ENCODE results near the gene TBC1D22A. TPM values are rescaled to one million over a fixed set of nuclear protein-coding genes. Genes with fewer than 3 reads are reported as not detected.

The TBC1D22A gene
- total and polyA plus RNA-seq, 9 of the 15 experiments (the other 6 are each of a cell fraction or from before 2014, with no cell fraction given): 0.20 to 11.5 (median 5.2) TPM

DNA sequence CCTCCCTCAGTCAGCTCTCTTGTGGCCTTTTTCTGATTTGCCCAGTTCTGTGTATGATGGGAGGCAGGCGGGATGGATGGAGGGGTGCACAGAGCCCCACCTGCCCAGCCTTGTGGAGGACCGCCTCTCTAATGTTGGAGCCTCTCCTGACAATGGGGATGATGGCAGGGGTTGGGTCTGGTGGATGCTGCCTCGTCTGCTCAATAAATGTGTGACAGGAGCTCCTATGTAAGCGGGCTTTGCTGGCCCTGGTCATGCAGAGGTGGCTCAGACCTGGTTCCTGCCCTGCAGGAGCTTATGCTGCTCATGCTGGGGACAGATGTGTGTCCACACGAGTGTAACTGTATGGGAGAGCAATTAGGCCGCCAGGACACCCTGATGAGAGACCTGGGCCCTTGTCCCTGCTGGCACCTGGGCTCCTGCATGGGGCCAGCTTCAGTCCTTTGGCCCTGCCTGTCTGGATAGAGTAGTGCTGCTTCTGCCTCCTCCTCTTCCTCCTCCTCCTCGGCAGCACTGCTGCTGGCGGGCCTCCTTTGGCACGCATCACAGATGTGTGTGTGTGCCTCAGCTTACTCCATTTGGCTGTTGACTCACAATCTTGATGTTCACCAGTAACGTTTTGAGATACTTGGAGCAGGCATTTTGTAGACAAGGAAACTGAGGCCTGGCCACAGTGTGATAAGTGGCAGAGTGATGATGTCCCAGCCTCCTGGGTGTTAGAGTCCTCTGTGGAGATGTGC lies 131.0 kb downstream of the TBC1D22A start:
- Histone ChIP-seq H2AFZ (ENCODE audit: low read depth, low read length) (no peak overlapping the region), H3K79me2 (ENCODE audit: control insufficient read depth, insufficient read depth, low read length) (no peaks in the 10 kb centered on the region), H3K9me1 (ENCODE audit: control insufficient read depth, insufficient read depth, low read length) (no peaks in the 10 kb centered on the region), H3K4me1 (replicated peaks in 1 of 2; ENCODE audit: control insufficient read depth in 2 of 2, insufficient read depth in 2 of 2, low read length in 2 of 2) (peaks cover 13 to 14% of the 10 kb centered on the region in 2 experiments; a peak in 4 of 5 replicates), H3K27ac (ENCODE audit: extremely low read depth, low read depth, low read length) (no peak overlapping the region), H3K9ac (ENCODE audit: insufficient read depth in 1 of 2, low read depth in 2 of 2, low read length in 2 of 2) (no peak overlapping the region), H3K27me3 (ENCODE audit: control insufficient read depth in 2 of 2, insufficient read depth in 2 of 2, low read length in 2 of 2) (no peaks in the 10 kb centered on the region), H3K4me2 (ENCODE audit: insufficient read depth, low read length) (no peak overlapping the region), H3K9me3 (replicated peaks; ENCODE audit: control insufficient read depth, insufficient read depth, low read depth, low read length) (no peaks in the 10 kb centered on the region), H4K20me1 (replicated peaks; ENCODE audit: control insufficient read depth, insufficient read depth, low read length) (no peaks in the 10 kb centered on the region), H3K4me3 (no peak overlapping the region), H3K36me3 (ENCODE audit: control insufficient read depth, insufficient read depth, low read length) (peaks cover 5% of the 10 kb centered on the region; the same call in 1 of the 3 replicates)
- no TSS peak for BruUV-seq (replicated peaks)
- ATAC-seq (no peak), FAIRE-seq (no peak), DNase-seq (ENCODE audit: extremely low read depth in 1 of 4, low spot score in 3 of 4) (no peak)
- intact Hi-C loops (cut with micrococcal nuclease): no loop called here
- in situ Hi-C loops (cut with MboI): no loop called here
- no peak for TF ChIP-seq IRF2 (CRISPR knock-in tag; IDR thresholded peaks at IDR 0.05)
- no peak for TF ChIP-seq MEF2A (IDR thresholded peaks at IDR 0.05; ENCODE audit: control insufficient read depth, low read depth, low read length)
- no peak for TF ChIP-seq MEF2D (tag; conservative IDR thresholded peaks at IDR 0.05; ENCODE audit: low read depth)
- no peak for TF ChIP-seq TCFL5 (CRISPR knock-in tag; conservative IDR thresholded peaks at IDR 0.05)
- TF ChIP-seq KDM5B (IDR thresholded peaks at IDR 0.05; ENCODE audit: insufficient replicate concordance, low read depth, low read length): no peak
- TF ChIP-seq GABPB2 (CRISPR knock-in tag; conservative IDR thresholded peaks at IDR 0.05): no peak
- no peak for TF ChIP-seq SMAD2 (IDR thresholded peaks at IDR 0.05; ENCODE audit: low read depth, low read length)
- no peak for TF ChIP-seq ZNF124 (CRISPR knock-in tag; IDR thresholded peaks at IDR 0.05)
- no peak for TF ChIP-seq RBM15 (IDR thresholded peaks at IDR 0.05; ENCODE audit: insufficient read depth, low read length)
- no peak for TF ChIP-seq TCF3 (CRISPR knock-in tag; IDR thresholded peaks at IDR 0.05)
- TF ChIP-seq NONO (IDR thresholded peaks at IDR 0.05; ENCODE audit: low read depth in 2 of 2, low read length in 1 of 2): no peak
- TF ChIP-seq RAD21 (CRISPR knock-in tag; conservative IDR thresholded peaks at IDR 0.05 in 1 of 2, IDR thresholded peaks at IDR 0.05 in 1 of 2): no peak
- no peak for TF ChIP-seq ZNF263 (CRISPR knock-in tag; IDR thresholded peaks at IDR 0.05; ENCODE audit: borderline replicate concordance)
- TF ChIP-seq, protein P1, sequence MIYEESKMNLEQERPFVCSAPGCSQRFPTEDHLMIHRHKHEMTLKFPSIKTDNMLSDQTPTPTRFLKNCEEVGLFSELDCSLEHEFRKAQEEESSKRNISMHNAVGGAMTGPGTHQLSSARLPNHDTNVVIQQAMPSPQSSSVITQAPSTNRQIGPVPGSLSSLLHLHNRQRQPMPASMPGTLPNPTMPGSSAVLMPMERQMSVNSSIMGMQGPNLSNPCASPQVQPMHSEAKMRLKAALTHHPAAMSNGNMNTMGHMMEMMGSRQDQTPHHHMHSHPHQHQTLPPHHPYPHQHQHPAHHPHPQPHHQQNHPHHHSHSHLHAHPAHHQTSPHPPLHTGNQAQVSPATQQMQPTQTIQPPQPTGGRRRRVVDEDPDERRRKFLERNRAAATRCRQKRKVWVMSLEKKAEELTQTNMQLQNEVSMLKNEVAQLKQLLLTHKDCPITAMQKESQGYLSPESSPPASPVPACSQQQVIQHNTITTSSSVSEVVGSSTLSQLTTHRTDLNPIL (CRISPR knock-in tag; IDR thresholded peaks at IDR 0.05): no peak
- TF ChIP-seq, protein P2, sequence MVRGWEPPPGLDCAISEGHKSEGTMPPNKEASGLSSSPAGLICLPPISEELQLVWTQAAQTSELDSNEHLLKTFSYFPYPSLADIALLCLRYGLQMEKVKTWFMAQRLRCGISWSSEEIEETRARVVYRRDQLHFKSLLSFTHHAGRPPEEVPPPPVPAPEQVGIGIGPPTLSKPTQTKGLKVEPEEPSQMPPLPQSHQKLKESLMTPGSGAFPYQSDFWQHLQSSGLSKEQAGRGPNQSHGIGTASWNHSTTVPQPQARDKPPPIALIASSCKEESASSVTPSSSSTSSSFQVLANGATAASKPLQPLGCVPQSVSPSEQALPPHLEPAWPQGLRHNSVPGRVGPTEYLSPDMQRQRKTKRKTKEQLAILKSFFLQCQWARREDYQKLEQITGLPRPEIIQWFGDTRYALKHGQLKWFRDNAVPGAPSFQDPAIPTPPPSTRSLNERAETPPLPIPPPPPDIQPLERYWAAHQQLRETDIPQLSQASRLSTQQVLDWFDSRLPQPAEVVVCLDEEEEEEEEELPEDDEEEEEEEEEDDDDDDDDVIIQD (CRISPR knock-in tag; IDR thresholded peaks at IDR 0.05): no peak
- no peak for TF ChIP-seq ASH1L (IDR thresholded peaks at IDR 0.05; ENCODE audit: borderline replicate concordance, low read depth, partially characterized antibody)
- TF ChIP-seq MAX (CRISPR knock-in tag; IDR thresholded peaks at IDR 0.05): no peak
- ChIA-PET CTCF (ENCODE audit: low intra/inter-chr PET ratio) (no interaction called here), POLR2A (no interaction called here)
- WGBS (ENCODE audit: insufficient coverage, low coverage, missing lambda C conversion rate): 73% methylated on average over 8 of the region's 10 CpGs

Data from K562 (cell line).